Measurements from ENCODE around the gene LIX1L. TPM values are rescaled to one million over a fixed set of nuclear protein-coding genes. Genes with fewer than 3 reads are reported as not detected.

The LIX1L gene
- total and polyA plus RNA-seq, 2 donors (not counting 1 experiment from before 2014, with no cell fraction given), result 14.4 to 31.7 TPM

GRCh38 chr1:145965119-145965744, 7.4 kb upstream of the LIX1L start:
- Mint-ChIP-seq H3K9me3 (ENCODE audit: insufficient read depth) (no peaks in the 10 kb centered on the region), H3K4me3 (peak overlapping the region; percentile 95), H3K27ac (peak overlapping the region; percentile 97), H3K27me3 (no peaks in the 10 kb centered on the region), H3K4me1 (peaks cover 52% of the 10 kb centered on the region)
- Histone ChIP-seq H3K27ac (ENCODE audit: low read length in 2 of 2) (peak overlapping the region; percentile 59 to 85), H2AFZ (ENCODE audit: insufficient read depth, low read depth, low read length, poor library complexity, severe bottlenecking) (peak overlapping the region; percentile 89), H3K4me1 (ENCODE audit: control insufficient read depth in 2 of 2, insufficient read depth in 2 of 2, low read length in 2 of 2) (peaks cover 26 to 43% of the 10 kb centered on the region in 2 donors), H3K36me3 (replicated peaks in 1 of 2; ENCODE audit: control extremely low read depth in 1 of 2, control insufficient read depth in 1 of 2, extremely low read depth in 1 of 2, insufficient read depth in 2 of 2, low read length in 1 of 2) (peaks cover 0 to 2% of the 10 kb centered on the region in 2 experiments), H3K4me3 (ENCODE audit: control extremely low read depth in 1 of 5, extremely low read depth in 1 of 5, insufficient read depth in 1 of 5, low read depth in 2 of 5, low read length in 4 of 5) (peak overlapping the region; percentile 54 to 91 (median 87)), H4K20me1 (ENCODE audit: control insufficient read depth, insufficient read depth, low read length, poor library complexity, severe bottlenecking) (no peaks in the 10 kb centered on the region), H3K79me2 (ENCODE audit: control insufficient read depth, insufficient read depth, low read length) (peaks cover 78% of the 10 kb centered on the region), H3K9ac (ENCODE audit: low read length) (peak overlapping the region; percentile 77), H3K4me2 (replicated peaks; ENCODE audit: low read depth, low read length, poor library complexity, severe bottlenecking) (peak overlapping the region; percentile 89), H3K9me3 (ENCODE audit: control extremely low read depth in 1 of 3, control insufficient read depth in 2 of 3, insufficient read depth in 1 of 3, low read length in 2 of 3) (peaks cover 0 to 7% (median 6%) of the 10 kb centered on the region in 3 donors), H3K27me3 (replicated peaks in 1 of 4; ENCODE audit: control extremely low read depth in 1 of 4, control insufficient read depth in 3 of 4, insufficient read depth in 4 of 4, low read length in 3 of 4) (no peaks in the 10 kb centered on the region)
- CTCF ChIA-PET, result interaction anchor here (0.6 to 5.6 kb wide), 15 partner anchors 14 to 120 kb away, joined by 3 to 82 read pairs (median 6); partner anchors contain the start of genes ANKRD35, ITGA10, NUDT17 and PIAS3
- intact Hi-C loops (cut with micrococcal nuclease), result no loop called here
- ATAC-seq (ENCODE audit: low read depth) (no peak), DNase-seq (no peak)
- POLR2A ChIA-PET, result interaction anchor here (0.6 to 3.5 kb wide), 10 partner anchors 8 to 119 kb away, joined by 4 to 43 read pairs (median 7); partner anchors contain the start of genes NUDT17, PIAS3 and RBM8A
- TF ChIP-seq EZH2 (IDR thresholded peaks at IDR 0.05; ENCODE audit: borderline replicate concordance, insufficient read depth, low read depth, low read length, poor library complexity, severe bottlenecking), result no peak
- no peak for TF ChIP-seq CTCF (IDR thresholded peaks at IDR 0.05)
- WGBS (ENCODE audit: insufficient coverage), result no CpG with 5 or more reads among the region's 5 CpGs
